ENCODE results near the gene OLIG1. TPM values are rescaled to one million over a fixed set of nuclear protein-coding genes. Genes with fewer than 3 reads are reported as not detected.

OLIG1 gene
- total RNA-seq, 2 donors from 2014 or later = 10.8 TPM; not detected in 1

DNA sequence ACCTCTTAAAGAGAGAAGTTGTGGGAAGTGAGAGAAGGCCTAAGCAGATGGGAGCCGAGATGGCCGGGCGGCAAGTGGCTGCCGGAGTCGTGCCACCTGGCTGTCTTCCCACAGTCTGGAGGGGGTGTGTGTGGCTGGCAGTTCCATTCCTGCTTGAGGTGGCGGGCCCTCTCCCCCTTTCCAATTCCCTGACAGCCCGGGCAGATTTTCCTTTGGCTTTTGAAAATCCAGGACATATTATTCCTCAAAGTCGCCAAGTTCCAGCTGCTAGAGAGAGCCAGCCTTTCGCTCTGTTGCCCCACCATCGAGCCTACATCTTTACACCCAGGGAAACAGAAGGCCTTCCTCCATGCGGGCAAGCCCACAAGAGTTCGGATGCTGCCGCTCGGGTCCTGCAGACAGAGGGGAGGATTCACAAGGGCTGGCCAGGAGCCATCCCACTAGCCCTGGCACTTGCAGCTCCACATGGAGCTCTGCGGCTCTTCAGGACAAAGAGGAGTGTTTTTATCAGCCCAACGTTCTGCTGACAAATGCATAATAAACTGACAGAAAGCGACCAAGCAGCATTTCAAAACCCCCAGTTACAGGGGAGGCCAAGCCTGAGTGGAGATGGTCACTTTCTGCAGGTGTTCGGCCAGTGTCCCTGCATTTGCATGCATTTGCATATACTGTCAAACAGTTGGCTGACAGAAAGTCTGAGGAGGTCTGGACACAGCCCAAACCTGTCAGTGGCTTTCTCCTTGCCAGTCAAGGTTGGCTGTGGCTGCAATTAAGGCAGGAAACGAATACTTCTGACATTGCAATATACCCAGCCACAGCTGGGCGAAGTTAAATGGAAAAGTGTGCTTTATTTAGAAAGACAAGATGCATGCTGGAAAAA is 45.9 kb downstream of the OLIG1 start:
- intact Hi-C loops (cut with DNase I) = no loop called here
- Histone ChIP-seq H3K36me3 (no peaks in the 10 kb centered on the region), H3K27ac (no peak overlapping the region), H3K27me3 (replicated peaks; ENCODE audit: insufficient read depth) (no peaks in the 10 kb centered on the region), H3K4me3 (no peak overlapping the region), H3K4me1 (replicated peaks) (no peaks in the 10 kb centered on the region), H3K9me3 (no peaks in the 10 kb centered on the region)
- TF ChIP-seq, protein P1, sequence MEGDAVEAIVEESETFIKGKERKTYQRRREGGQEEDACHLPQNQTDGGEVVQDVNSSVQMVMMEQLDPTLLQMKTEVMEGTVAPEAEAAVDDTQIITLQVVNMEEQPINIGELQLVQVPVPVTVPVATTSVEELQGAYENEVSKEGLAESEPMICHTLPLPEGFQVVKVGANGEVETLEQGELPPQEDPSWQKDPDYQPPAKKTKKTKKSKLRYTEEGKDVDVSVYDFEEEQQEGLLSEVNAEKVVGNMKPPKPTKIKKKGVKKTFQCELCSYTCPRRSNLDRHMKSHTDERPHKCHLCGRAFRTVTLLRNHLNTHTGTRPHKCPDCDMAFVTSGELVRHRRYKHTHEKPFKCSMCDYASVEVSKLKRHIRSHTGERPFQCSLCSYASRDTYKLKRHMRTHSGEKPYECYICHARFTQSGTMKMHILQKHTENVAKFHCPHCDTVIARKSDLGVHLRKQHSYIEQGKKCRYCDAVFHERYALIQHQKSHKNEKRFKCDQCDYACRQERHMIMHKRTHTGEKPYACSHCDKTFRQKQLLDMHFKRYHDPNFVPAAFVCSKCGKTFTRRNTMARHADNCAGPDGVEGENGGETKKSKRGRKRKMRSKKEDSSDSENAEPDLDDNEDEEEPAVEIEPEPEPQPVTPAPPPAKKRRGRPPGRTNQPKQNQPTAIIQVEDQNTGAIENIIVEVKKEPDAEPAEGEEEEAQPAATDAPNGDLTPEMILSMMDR (IDR thresholded peaks at IDR 0.05) = no peak
- TF ChIP-seq POLR2A (IDR thresholded peaks at IDR 0.05) (no peak), POLR2AphosphoS5 (IDR thresholded peaks at IDR 0.05) (no peak)
- WGBS = 36% methylated on average over 15 of the region's 20 CpGs
- DNase-seq (ENCODE audit: low spot score) = no peak

DNA sequence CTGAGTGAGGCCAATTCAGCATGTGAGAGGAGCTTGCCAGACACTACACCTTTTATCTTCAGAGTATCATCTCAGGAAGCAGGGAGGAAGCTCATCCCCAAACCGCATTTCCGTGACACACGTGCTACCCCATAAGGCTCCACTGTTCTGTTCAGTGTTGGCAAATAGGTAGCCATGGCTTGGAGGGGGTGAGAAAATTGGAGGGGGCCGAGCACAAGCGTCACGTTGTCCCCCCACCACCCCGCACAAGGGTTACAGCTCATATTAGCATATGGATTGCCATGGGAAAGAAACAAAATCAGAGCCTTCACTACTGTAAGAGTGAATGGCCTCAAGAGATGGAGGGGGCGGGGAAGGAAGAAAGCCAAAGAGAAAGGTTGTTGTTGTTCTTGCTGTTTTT is 46.7 kb downstream of the OLIG1 start:
- Histone ChIP-seq H3K9me3 (no peaks in the 10 kb centered on the region), H3K27ac (no peak overlapping the region), H3K27me3 (replicated peaks; ENCODE audit: insufficient read depth) (no peaks in the 10 kb centered on the region), H3K36me3 (no peaks in the 10 kb centered on the region), H3K4me3 (no peak overlapping the region), H3K4me1 (replicated peaks) (peaks cover 4% of the 10 kb centered on the region)
- intact Hi-C loops (cut with DNase I) = no loop called here
- 80% methylated on average over 8 of the region's 8 CpGs for WGBS
- TF ChIP-seq POLR2AphosphoS5 (IDR thresholded peaks at IDR 0.05) (no peak), POLR2A (IDR thresholded peaks at IDR 0.05) (no peak)
- TF ChIP-seq, protein P1 (IDR thresholded peaks at IDR 0.05) = no peak
- no peak for DNase-seq (ENCODE audit: low spot score)

DNA sequence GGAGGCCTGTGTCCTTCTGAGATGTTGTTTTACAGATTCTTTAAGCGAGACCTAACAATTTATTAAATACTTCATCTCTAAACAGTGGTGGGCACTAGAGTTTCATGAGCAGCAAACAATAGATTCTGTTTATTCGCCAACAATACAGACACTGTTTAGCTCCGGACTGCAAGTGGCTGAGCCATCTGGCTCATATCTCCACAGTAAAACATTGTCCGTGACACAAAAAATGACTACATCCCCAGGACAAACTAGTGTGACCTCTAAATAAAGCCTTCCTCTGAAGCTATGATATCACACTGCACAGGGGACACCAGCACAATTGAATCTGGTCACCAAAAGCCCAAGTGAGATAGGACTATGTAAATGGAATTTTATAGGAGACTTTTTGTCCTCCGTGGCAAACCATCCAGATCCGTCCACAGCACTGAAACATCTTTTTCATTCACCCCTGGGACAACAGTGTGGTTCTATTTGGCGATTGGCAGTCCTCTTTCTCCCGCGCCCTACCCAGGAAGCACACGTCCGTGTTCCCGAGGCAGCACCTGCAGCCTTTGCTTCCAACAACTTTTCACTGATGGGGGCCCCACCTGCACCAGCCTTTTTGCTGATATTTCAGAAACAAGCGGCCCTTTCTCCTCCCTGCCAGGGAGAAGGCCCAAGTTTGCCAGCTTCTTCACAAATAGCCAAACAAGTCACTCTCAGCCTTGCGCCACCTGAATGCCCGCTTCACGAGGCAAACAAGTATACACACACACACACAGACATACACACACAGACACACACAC is 47.4 kb downstream of the OLIG1 start:
- WGBS = 63% methylated on average over 16 of the region's 16 CpGs
- H3K9me3 ChIP-seq = no peaks in the 10 kb centered on the region
- intact Hi-C loops (cut with DNase I) = no loop called here
- peaks cover 4% of the 10 kb centered on the region for H3K4me1 ChIP-seq (replicated peaks)
- no peak overlapping the region for H3K27ac ChIP-seq
- TF ChIP-seq POLR2AphosphoS5 (IDR thresholded peaks at IDR 0.05) (no peak), POLR2A (IDR thresholded peaks at IDR 0.05) (no peak)
- TF ChIP-seq, protein P1 (IDR thresholded peaks at IDR 0.05) = no peak
- H3K27me3 ChIP-seq (replicated peaks; ENCODE audit: insufficient read depth) = no peaks in the 10 kb centered on the region
- no peak overlapping the region for H3K4me3 ChIP-seq
- H3K36me3 ChIP-seq = no peaks in the 10 kb centered on the region
- DNase-seq (ENCODE audit: low spot score) = no peak

Other genes starting within 250 kb of the OLIG1 start
- not detected for gene OLIG2, start 44.2 kb upstream of the OLIG1 start, total RNA-seq
- gene IFNAR2, start 159.8 kb downstream of the OLIG1 start, total RNA-seq = 1 to 10 TPM; 5.7 to 7.0 TPM
- gene IL10RB, start 196.2 kb downstream of the OLIG1 start, total RNA-seq = 10 to 100 TPM; 29.3 to 30.8 TPM

Data from prostate gland (tissue), 2 donors.